ENCODE results near the gene ELAVL2. TPM values are rescaled to one million over a fixed set of nuclear protein-coding genes. Genes with fewer than 3 reads are reported as not detected.
"Not testable (repeated sequence)": the region's sequence is repeated elsewhere in the genome, so short reads cannot be mapped to it uniquely, and the experiment has no call there.

Gene ELAVL2
- total RNA-seq, 1 donor from 2014 or later = 31.3 TPM

- H3K4me1 Mint-ChIP-seq = peaks cover 13% of the 10 kb centered on the region
- no peak for DNase-seq (ENCODE audit: low read depth, low spot score)
- TF ChIP-seq CTCF (conservative IDR thresholded peaks at IDR 0.05) = no peak
Measured at GRCh38 chr9:23730364-23730763, 95.7 kb downstream of the ELAVL2 start.

GRCh38 chr9:23728736-23729135, 97.3 kb downstream of the ELAVL2 start:
- no peak overlapping the region for H3K4me3 Mint-ChIP-seq
- H3K27me3 Mint-ChIP-seq (ENCODE audit: low read depth) = no peaks in the 10 kb centered on the region
- H3K36me3 Mint-ChIP-seq (ENCODE audit: low read depth) = peaks cover 3% of the 10 kb centered on the region
- peaks cover 13% of the 10 kb centered on the region for H3K4me1 Mint-ChIP-seq
- H3K27ac Mint-ChIP-seq (ENCODE audit: unreplicated experiment) = no peak overlapping the region
- DNase-seq (ENCODE audit: low read depth, low spot score) = no peak
- H3K9me3 Mint-ChIP-seq = peaks cover under 1% of the 10 kb centered on the region
- TF ChIP-seq CTCF (conservative IDR thresholded peaks at IDR 0.05) = no peak

More at GRCh38 chr9:23730364-23730763, 95.7 kb downstream of the ELAVL2 start:
- no peak overlapping the region for H3K27ac Mint-ChIP-seq (ENCODE audit: unreplicated experiment)
- no peaks in the 10 kb centered on the region for H3K9me3 Mint-ChIP-seq
- no peaks in the 10 kb centered on the region for H3K27me3 Mint-ChIP-seq (ENCODE audit: low read depth)
- no peaks in the 10 kb centered on the region for H3K36me3 Mint-ChIP-seq (ENCODE audit: low read depth)
- no peak overlapping the region for H3K4me3 Mint-ChIP-seq

GRCh38 chr9:23725279-23725946, 100.6 kb downstream of the ELAVL2 start:
- peaks cover 4% of the 10 kb centered on the region for H3K9me3 Mint-ChIP-seq
- no peak overlapping the region for H3K4me3 Mint-ChIP-seq
- no peak overlapping the region for H3K27ac Mint-ChIP-seq (ENCODE audit: unreplicated experiment)
- TF ChIP-seq CTCF (conservative IDR thresholded peaks at IDR 0.05) = no peak
- H3K27me3 Mint-ChIP-seq (ENCODE audit: low read depth) = no peaks in the 10 kb centered on the region
- no peaks in the 10 kb centered on the region for H3K4me1 Mint-ChIP-seq
- peaks cover 6% of the 10 kb centered on the region for H3K36me3 Mint-ChIP-seq (ENCODE audit: low read depth)
- DNase-seq (ENCODE audit: low read depth, low spot score) = no peak

GRCh38 chr9:23723672-23724071, 102.4 kb downstream of the ELAVL2 start:
- no peaks in the 10 kb centered on the region for H3K4me1 Mint-ChIP-seq
- no peaks in the 10 kb centered on the region for H3K27me3 Mint-ChIP-seq (ENCODE audit: low read depth)
- no peak overlapping the region for H3K4me3 Mint-ChIP-seq
- DNase-seq (ENCODE audit: low read depth, low spot score) = no peak
- no peak overlapping the region for H3K27ac Mint-ChIP-seq (ENCODE audit: unreplicated experiment)
- peaks cover 6% of the 10 kb centered on the region for H3K36me3 Mint-ChIP-seq (ENCODE audit: low read depth)
- no peak for TF ChIP-seq CTCF (conservative IDR thresholded peaks at IDR 0.05)
- H3K9me3 Mint-ChIP-seq = peaks cover 4% of the 10 kb centered on the region

- H3K4me3 Mint-ChIP-seq; H3K27ac Mint-ChIP-seq (ENCODE audit: unreplicated experiment); H3K27me3 Mint-ChIP-seq (ENCODE audit: low read depth); DNase-seq (ENCODE audit: low read depth, low spot score); H3K9me3 Mint-ChIP-seq; H3K36me3 Mint-ChIP-seq (ENCODE audit: low read depth); H3K4me1 Mint-ChIP-seq: not testable (repeated sequence)
Measured at GRCh38 chr9:23723048-23723447, 103.0 kb downstream of the ELAVL2 start.

- H3K4me3 Mint-ChIP-seq = no peak overlapping the region
- no peak for TF ChIP-seq CTCF (conservative IDR thresholded peaks at IDR 0.05)
- peaks cover 6% of the 10 kb centered on the region for H3K36me3 Mint-ChIP-seq (ENCODE audit: low read depth)
- DNase-seq (ENCODE audit: low read depth, low spot score) = no peak
- peaks cover 4% of the 10 kb centered on the region for H3K9me3 Mint-ChIP-seq
- no peaks in the 10 kb centered on the region for H3K4me1 Mint-ChIP-seq
- H3K27me3 Mint-ChIP-seq (ENCODE audit: low read depth) = no peaks in the 10 kb centered on the region
- H3K27ac Mint-ChIP-seq (ENCODE audit: unreplicated experiment) = no peak overlapping the region
Measured at GRCh38 chr9:23721466-23721865, 104.6 kb downstream of the ELAVL2 start.

Data from neural crest cell (in vitro differentiated cells).